DMS53 (cell line): Measurements from ENCODE around the gene FHIP2A.
"Not testable (repeated sequence)": the region's sequence is repeated elsewhere in the genome, so short reads cannot be mapped to it uniquely, and the experiment has no call there.

Source experiments
- DNase-seq: peaks from one replicate; lab custom pipeline; 2025; lab: John Stamatoyannopoulos, UW

The FHIP2A gene

DNA sequence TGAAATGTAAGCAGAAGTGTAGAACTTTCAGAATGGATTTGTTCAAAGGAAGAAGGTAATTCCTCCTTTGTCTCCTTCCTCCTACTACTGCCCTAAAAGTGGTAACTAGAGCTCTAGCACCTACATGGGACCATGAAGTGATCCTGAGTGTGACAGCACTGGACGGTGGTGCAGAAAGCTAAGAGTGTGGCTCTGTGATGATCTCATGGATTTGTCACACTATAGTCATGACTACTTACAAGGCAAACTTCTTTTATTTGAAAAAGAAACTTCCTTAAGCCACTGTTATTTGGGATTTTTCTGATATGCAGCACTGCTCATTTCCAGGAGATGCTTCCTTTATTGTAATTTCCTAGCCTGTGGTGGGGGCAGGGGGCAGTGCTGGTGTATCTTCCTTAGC lies 5.8 kb upstream of the FHIP2A start:
- DNase-seq, result no peak

DNA sequence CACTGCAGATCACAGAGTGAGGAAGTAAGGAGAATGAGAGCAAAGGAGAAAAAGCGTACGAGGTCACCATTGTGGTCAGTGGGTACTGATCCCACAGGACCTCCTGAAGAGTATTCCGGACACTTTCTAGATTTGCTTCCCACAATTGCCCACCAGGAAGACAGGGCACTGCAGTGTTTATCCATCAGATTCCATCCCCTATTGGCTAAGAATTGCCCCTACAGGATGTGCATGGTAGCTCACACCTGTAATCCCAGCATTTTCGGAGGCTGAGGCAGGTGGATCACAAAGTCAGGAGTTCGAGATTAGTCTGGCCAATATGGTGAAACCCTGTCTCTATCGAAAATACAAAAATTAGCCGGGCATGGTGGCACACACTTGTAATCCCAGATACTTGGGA lies 5.3 kb upstream of the FHIP2A start:
- no peak for DNase-seq

DNA sequence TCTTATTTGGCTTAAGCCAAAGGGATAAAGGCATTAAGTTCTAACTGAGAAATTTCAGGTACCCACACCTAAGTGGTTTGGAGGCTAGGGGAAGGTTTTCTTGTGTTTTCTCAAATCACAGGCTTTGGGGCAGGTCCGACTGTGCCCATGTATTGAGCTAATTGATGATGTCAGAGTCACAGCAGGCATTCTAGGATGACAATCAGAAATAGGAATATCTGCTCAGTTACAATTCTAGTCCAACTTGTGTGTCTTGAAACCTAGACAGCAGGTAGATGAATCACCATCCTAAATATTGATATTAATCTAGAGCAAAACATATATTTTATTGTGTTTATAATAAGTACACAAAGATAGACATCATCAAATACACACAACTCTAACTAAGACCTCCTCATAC lies 2.3 kb upstream of the FHIP2A start:
- DNase-seq, result no peak

DNA sequence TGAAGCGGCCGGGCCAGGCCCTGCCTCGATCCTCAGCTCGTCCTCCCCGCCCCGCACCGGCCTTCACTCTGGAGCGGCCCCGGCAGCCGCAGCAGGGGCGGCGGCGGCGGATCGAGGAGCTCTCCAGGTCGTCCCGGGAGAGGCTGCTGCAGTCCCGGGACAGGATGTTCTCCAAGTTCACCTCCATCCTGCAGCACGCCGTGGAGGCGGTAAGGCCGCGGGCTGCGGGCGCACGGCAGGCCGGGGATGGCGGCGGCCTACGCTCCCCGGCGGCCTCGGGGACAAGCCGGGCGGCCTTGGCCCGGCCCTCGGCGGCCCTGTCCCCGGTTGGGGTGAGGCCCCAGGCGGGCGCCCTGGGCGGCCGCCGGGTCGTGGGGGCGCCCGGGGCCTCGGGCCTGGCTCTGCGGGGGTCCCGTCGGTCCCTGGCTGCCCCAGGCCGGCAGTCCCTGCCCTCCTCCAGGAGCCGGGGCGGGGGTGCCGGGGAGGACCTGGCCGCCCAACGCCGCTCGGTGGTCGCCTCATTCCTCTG lies 399 bp downstream of the FHIP2A start:
- DNase-seq, result peak; percentile 82

DNA sequence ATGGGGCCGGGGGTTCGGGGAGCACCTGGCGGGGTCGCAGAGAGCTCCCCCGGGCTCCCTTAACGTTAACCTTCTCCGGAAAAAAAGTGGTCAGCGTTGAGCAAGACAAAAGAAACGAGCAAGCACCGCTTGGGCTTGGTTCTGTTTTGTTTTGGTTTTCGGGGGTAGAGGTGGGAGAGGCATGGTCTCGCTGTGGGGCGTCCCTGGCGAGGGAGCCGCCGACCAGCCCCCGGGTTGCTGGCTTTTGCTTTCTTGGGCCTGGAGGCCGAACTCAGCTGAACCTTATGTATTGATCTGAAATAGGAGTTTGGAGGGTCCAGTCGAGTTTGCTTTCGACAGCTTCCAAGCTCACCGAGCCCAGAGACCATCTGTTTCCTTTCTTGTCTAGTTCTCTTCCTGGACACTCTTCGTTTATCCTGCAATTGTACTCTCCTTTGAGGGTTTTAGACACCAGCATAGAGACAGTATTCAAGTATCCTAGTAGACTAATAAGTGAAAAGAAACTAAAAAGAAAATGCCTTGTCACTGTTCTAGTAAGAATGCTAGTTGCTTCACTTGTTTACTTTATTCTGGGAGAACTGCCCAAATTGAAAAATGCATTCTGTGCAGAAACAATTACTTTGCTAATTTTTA lies 980 bp downstream of the FHIP2A start:
- peak; percentile 63 for DNase-seq

DNA sequence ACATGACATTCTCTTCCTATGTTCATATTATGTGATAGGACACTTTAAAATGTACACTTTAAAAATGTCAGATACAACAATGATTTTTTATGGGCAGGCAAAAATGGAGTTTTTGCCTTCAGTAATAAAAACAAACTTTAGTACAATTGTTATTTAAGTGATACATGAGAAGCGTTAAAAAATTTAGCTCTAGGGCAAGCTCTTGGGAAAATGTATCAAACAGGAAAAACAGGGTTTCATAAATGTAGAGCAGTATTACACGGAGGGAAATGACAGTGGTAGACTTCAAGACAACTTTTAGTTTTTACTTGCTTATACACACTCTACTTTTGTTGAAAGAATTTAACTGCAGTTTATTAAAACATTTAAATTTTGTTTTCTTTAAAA lies 1.5 kb downstream of the FHIP2A start:
- DNase-seq, result peak; percentile 48

DNA sequence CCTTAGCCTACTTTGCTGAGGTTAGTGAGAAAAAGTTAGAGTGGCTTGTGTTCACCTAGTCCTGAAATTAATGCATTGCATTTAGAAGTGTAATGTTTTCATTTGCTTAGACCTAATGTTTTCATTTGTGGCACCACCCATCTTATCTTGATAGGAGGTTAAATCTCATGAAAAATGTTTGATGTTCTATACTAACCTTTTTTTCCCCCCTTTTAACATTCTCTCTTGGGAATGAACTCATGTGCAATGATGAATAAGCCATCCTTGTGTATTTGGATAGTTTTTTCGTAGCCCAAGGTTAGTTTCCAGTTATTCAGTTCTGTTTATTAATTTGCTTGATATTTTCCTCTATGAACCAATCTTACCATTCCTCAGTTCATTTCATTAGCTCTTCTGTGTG lies 2.8 kb downstream of the FHIP2A start:
- DNase-seq, result no peak

DNA sequence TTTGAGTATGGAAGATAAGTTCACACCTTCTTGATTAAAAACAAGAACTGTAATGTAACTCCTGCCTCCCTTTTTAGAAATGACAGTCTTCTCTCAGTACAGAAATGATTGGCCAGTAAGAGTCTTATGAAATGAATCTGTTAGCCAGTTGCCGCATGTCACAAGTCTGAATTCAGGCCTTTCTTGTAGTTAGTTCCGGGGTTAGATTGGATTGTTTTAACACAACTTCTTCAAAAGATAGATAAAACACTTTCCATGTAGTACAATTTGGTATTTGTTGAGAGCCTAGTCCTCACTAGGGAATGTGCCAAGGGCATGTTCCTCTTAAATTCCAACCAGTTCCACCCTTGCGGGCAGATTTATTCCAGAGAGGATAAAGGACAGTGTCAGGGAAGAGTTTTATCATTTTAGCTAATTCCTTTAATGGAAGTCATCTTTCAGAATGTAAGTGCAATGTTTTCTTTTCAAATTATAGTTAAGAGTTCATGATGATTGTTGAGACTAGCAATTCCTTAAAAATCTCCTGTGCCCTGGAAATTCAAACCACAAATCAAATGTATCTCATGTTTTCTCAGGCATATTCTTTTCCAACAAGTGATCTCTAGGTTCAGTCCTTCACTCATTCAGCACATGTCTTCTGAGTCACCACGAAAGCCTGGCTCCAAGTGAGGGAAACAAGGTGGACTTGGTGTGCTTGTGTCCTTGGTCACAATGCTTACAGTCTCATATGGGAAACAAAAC lies 4.1 kb downstream of the FHIP2A start:
- DNase-seq, result no peak

DNA sequence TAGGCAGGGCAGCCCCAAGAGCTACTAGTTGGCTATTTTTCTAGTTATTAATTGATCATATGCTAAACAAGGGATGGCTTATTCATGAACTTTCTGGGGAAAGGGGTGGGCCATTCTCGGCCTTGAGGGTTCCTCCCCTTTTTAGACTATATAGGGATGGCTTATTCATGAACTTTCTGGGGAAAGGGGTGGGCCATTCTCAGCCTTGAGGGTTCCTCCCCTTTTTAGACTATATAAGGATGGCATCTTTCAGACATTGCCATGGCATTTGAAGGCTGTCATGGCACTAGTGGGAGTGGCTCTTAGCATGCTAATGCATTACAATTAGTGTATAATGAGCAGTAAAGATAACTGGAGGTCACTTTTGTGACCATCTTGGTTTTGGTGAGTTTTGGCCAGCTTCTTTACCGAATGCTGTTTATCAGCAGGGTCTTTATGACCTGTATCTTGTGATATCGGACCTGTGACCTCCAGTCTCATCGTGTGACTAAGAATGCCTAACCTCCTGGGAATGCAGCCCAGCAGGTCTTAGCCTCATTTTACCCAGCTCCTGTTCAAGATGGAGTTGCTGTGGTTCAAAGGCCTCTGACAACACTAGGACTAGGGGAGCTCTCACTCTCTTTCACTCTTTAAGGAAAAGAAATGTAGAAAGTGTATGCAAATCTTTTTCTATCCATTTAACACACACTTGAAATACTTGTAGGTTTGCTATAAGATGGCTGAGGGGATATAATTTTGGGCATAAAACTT lies 7.8 kb downstream of the FHIP2A start:
- no peak for DNase-seq

DNA sequence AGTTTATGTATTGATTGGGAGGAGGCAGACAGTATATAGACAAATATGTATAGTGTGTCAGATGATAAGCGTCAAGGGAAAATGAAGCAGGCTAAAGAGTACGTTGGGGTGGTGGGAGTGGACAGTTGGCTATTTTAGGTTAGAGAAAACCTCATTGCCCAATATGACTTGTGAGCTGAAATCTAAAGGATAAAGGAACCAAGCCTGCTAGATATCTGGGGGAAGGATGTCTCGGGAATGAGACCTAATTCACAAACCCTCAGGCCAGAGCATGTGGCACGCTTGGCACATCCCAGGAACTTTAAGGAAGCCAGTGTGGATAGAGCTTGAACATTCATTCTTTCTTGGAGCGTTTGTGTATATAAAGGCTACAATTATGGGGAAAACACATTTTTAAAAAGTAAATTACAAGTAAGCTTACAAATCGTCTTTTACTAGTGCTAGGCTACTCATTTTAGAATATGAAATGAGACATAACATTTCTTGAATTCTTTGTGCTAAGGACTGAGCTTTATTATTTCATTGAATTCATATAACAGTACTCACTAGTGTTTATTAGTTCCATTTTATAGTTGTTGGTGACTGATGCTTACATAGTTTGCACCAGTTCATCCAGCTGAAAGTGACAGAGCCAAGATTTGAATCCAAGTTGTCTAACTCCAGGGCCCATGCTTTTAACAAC lies 9.7 kb downstream of the FHIP2A start:
- no peak for DNase-seq

DNA sequence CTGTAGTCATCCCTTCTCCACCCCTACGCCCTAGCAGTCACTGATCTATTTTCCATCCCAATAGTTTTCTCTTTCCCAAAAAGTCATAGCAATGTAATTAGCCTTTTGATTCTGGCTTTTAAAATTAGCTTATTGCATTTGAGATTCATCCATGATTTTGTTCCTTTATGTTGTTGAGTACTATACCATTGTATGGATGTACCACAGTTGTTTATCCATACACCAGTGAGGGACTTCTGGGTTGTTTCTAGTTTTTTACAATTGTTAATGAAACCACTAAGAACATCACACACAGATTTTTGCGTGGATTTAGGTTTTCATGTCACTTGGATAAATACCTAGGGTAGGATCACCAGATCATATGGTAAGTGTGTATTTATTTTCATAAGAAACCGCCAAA lies 16.1 kb downstream of the FHIP2A start:
- DNase-seq, result no peak

DNA sequence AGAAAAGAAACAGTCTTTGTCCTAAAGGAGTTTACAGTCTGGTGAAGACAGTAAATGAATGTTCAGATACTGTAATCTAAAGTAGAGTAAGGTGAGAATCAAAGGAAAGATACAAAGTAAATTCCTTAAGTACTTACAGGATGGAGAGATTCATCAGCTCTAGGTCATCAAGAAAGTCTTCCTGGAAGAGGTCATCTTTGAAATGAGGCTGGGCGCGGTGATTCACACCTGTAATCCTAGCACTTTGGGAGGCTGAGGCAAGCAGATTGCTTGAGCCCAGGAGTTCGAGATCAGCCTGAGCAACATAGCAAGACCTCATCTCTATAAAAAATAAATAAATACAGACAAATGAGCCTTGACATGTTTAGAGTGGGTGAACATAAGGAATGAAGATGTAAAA lies 18.3 kb downstream of the FHIP2A start:
- DNase-seq, result no peak

DNA sequence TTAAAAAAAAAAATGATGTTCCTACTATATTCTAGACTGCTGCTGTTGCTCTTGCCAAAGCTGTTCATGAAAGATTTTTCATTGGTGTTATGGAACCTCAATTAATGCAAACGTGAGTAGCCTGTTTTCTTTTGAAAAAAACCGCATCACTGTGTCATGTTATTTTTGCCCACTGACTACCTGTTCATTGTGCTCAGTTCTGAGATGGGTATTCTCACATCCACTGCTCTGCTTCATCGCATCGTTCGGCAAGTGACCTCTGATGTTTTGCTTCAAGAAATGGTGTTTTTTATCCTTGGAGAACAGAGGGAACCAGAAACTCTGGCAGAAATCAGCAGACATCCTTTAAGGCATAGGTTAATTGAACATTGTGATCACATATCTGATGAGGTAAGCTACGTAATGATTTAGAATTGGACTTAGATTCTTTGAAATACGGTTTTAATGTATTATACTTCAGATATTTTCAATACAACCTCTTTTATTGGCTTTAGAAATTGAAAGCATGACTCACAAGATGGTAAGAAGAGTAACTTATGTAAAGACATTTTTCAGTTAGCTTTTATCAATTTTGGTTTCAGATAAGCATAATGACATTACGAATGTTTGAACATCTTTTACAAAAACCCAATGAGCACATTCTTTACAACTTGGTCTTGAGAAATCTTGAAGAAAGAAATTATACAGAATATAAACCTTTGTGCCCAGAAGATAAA lies 24.6 kb downstream of the FHIP2A start:
- no peak for DNase-seq

DNA sequence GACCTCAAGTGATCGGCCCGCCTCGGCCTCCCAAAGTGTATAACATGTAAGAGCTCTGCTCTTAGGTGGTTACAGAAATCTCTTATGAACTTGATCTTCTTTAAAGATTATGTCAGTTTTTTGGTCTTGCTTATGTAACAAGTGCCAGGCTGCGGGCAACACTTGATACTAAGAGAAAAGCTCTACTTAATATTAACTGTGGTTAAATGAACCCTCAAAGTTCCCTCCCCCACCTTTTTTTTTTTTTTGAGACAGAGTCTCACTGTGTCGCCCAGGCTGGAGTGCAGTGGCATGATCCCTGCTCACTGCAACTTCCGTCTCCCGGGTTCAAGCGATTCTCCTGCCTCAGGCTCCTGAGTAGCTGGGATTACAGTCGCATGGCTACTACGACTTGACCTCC lies 25.9 kb downstream of the FHIP2A start:
- not testable (repeated sequence) for DNase-seq

DNA sequence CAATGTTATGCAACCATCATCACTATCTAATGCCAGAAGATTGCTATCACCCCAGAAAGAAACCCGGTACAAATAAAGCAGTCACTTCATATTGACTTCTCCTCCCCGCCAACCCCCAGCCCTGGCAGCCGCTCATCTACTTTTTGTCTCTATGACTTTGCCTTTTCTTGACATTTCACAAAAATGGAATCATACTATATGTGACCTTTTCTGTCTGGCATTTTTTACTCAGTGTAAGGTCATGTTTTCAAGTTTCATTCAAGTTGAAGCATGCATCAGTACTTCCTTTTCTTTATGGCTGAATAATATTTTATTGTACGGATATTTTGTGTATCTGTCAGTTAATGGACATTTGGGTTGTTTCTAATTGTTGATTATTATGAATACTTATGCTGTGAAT lies 28.1 kb downstream of the FHIP2A start:
- DNase-seq, result no peak

DNA sequence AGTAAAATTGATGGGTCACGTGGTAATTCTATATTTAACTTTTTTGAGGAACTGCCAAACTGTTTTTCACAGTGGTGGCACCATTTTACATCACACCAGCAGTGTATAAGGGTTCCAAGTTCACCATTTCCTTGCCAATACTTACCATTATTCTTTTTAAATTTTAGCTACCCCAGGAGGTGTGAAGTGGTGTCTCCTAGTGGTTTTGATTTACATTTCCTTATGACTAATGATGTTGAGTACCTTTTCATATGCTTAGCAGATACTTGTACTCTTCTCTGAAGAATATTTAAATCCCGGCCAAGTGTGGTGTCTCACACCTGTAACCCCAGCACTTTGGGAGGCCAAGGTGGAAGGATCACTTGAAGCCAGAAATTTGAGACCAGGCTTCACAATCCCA lies 28.5 kb downstream of the FHIP2A start:
- DNase-seq, result no peak

DNA sequence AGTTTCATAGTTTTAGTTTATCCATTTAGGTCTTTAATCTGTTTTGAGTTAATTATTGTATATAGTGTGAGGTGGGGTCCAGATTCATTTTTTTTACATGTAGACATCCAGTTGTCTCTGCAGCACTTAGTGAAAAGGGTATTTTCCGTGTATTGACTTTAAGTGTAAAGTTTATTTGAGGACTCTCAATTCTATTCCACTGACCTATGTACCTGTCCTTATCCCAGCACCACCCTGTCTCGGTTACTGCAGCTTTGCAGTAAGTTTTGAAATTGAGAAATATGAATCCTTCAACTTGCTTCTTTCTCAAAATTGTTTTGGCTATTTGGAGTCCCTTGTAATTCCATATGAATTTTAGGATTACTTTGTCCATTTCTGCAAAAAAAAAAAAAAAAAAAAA lies 29.8 kb downstream of the FHIP2A start:
- DNase-seq, result no peak

DNA sequence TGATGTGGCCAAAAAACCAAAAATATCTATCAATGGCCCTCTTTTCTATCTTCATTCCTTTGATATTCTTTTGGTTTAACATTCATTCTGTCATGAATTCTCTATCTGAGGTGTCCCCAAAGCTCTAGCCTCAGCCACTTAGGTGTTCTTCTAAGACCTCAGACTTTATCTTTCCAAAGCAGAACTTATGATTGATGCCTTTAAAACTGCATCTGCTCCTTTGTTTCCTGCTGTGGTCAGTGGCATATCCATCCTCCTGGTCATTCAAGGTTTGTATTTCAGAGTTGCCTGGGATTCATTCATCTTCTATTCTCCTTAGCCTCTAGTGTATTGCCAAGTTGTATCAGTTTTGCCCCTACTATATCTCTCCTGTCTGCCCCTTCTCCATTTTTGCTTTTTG lies 30.6 kb downstream of the FHIP2A start:
- DNase-seq, result no peak

DNA sequence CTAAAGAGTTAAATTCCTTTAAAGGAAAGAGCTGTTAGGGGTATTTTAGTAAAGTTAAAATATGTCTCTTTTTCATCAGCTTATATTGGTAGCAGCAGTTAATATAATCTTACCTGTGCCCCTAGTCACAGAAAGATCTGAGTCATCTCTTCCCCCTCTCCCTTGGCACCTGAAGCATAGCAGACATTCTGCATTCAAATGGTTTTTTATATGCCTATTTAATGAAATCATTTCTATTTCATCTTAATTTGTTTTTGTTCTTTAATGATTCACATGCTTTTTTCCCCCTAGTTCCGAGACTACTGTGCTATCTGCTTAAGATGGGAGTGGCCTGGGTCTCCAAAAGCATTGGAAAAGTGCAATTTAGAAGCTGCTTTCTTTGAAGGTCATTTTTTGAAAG lies 33.3 kb downstream of the FHIP2A start:
- DNase-seq, result no peak

DNA sequence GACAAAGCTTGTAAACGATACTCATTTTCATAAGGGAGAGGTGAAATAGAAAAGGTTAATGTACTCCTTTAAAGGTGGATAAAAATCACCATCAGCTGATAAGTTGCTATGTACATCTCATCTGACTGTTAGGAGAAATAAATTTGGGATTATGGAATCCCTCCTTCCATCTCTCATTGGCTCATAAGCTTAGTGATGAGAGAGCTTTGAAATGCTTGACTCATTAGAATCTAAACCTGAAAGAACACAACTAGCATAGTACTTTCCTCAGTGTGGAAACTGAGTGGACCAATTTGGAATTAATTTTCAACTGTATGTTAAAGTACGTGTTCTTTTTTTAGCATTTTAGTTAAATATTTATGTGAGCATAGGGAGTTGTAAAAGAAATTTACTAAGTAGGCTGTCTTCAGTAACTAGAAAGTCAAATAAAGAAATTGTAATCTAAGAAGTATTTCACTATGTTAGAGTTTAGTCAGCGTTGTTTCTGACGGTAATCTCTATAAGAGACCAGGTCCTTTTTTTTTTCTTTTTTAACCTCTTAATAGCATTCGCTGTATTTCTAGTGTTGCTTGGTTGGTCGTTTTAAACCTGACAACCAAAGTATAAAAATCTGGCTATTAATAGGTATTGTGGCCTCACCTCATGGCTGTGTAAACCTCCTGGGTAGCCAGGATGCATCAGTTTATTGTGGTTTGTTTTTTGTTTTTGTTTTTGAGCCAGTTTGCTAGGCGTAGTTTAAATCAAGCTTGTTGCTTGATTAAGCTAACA lies 34.4 kb downstream of the FHIP2A start:
- no peak for DNase-seq
